Measurements from ENCODE around the gene SHANK1. TPM values are rescaled to one million over a fixed set of nuclear protein-coding genes. Genes with fewer than 3 reads are reported as not detected.

The SHANK1 gene
- total RNA-seq, 6 experiments from 2014 or later = 0.07 to 0.62 (median 0.25) TPM; not detected in 2

- Histone ChIP-seq H3K27ac (no peak overlapping the region), H3K27me3 (no peaks in the 10 kb centered on the region), H3K4me1 (no peaks in the 10 kb centered on the region), H3K9me3 (no peaks in the 10 kb centered on the region), H3K36me3 (no peaks in the 10 kb centered on the region), H3K4me3 (no peak overlapping the region)
- no peak for TF ChIP-seq CTCF (IDR thresholded peaks at IDR 0.05)
- no peak for TF ChIP-seq POLR2A (IDR thresholded peaks at IDR 0.05)
- DNase-seq (no peak), ATAC-seq (no peak)
- 78% methylated on average over 5 of the region's 13 CpGs for WGBS (ENCODE audit: insufficient coverage, low coverage, low lambda C conversion rate, missing lambda C conversion rate)
- intact Hi-C loops (cut with DNase I) = no loop called here
Observed at GRCh38 chr19:50701367-50701985, 18.1 kb downstream of the SHANK1 start.

- DNase-seq = no peak
- Histone ChIP-seq H3K27ac (no peak overlapping the region), H3K9me3 (no peaks in the 10 kb centered on the region), H3K4me3 (no peak overlapping the region), H3K4me1 (no peaks in the 10 kb centered on the region), H3K36me3 (no peaks in the 10 kb centered on the region), H3K27me3 (peaks cover 0 to 7% of the 10 kb centered on the region in 2 donors)
- TF ChIP-seq CTCF (IDR thresholded peaks at IDR 0.05) (no peak), POLR2A (IDR thresholded peaks at IDR 0.05) (no peak)
- intact Hi-C loops (cut with DNase I) = no loop called here
- no peak for ATAC-seq
- 54% methylated on average over 8 of the region's 13 CpGs for WGBS (ENCODE audit: insufficient coverage, low coverage, low lambda C conversion rate, missing lambda C conversion rate)
Observed at GRCh38 chr19:50697414-50698124, 22.0 kb downstream of the SHANK1 start.

DNA sequence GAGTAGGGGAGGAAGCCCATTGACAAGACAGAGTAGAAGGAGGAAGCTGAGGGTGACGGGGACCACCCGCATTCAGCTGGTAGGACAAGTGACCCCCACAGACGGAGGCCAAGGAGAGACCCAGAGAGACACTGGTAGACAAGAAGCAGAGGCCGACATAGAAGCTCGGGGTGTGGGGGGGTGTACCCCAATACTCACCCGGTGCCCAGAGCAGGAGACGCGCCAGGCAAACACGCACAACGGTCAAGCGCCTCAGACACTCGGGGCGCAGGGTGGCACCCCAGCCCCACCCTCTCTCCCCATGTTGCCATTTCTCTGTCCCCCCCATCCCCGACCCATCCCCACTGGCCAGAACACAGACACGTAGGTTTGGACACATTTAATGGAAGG lies 23.5 kb downstream of the SHANK1 start:
- Histone ChIP-seq H3K27ac (no peak overlapping the region), H3K4me1 (no peaks in the 10 kb centered on the region), H3K4me3 (no peak overlapping the region), H3K9me3 (no peaks in the 10 kb centered on the region), H3K27me3 (peaks cover 0 to 7% of the 10 kb centered on the region in 2 donors), H3K36me3 (no peaks in the 10 kb centered on the region)
- intact Hi-C loops (cut with DNase I) = no loop called here
- no peak for ATAC-seq
- no peak for DNase-seq
- 35% methylated on average over 9 of the region's 15 CpGs for WGBS (ENCODE audit: insufficient coverage, low coverage, low lambda C conversion rate, missing lambda C conversion rate)
- no peak for TF ChIP-seq CTCF (IDR thresholded peaks at IDR 0.05)
- TF ChIP-seq POLR2A (IDR thresholded peaks at IDR 0.05) = no peak

DNA sequence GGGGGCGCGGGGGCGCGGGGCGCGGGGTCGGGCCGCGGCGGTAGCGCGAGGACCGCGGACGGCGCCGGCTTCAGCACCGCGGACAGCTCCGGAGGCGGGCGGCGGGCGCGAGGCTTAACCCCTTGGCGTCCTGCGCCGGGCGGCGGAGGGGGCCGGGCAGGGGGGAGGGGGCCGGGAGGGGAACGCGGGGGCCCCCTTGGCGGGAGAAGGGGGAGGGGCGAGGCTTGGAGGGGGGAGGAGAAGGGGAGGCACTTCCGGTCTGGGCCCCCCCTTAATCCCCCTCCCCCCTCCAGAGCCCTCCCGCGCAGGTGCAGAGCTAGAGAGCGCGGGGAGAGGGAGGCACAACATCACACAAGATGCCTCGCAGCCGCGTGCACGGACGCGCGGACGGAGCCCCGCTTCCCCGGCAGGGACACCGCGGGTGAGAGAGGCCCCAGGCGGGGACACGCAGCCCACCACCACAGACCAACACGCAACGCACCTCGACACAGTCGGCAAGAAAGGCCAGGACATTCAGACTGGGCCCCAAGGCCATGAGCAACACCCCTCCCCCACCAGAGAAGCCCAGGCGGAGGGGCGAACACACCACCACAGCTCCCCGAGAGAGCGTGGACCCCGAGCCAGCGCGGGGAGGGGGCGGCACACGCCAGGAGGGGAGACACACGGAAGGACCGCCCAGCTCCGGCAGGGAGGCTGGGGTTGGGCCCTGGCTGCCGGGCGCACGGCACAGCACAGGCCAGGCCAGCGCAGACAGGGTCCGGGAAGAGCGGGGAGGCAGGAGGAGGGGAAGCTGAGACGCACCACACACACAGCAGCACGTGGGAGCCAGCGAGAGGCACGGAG lies 24.1 kb downstream of the SHANK1 start:
- H3K27ac ChIP-seq = no peak overlapping the region
- no peak for DNase-seq
- no peaks in the 10 kb centered on the region for H3K4me1 ChIP-seq
- no peaks in the 10 kb centered on the region for H3K36me3 ChIP-seq
- no peak for ATAC-seq
- intact Hi-C loops (cut with DNase I) = no loop called here
- WGBS (ENCODE audit: insufficient coverage, low coverage, low lambda C conversion rate, missing lambda C conversion rate) = 3% methylated on average over 19 of the region's 81 CpGs
- H3K9me3 ChIP-seq = no peaks in the 10 kb centered on the region
- TF ChIP-seq POLR2A (IDR thresholded peaks at IDR 0.05) = no peak
- no peak for TF ChIP-seq CTCF (IDR thresholded peaks at IDR 0.05)
- H3K4me3 ChIP-seq = no peak overlapping the region
- H3K27me3 ChIP-seq = peaks cover 0 to 7% of the 10 kb centered on the region in 2 donors
